T-helper 2 cell (primary cell): ENCODE measurements around the gene EXOC4.
"Not testable (repeated sequence)": the region's sequence is repeated elsewhere in the genome, so short reads cannot be mapped to it uniquely, and the experiment has no call there.

Source experiments
- DNase-seq, 5 experiments: peaks; one replicate each; pipeline versions ENCODE4 v3.0.0 to v3.0.0-alpha.2; 2012 to 2022
- total RNA-seq, 2 donors: gene quantifications; one replicate each; lab custom pipeline; 2026; lab: John Stamatoyannopoulos, UW

The EXOC4 gene
- 75.4 to 87.1 reads per million in 2 donors for total RNA-seq

DNA sequence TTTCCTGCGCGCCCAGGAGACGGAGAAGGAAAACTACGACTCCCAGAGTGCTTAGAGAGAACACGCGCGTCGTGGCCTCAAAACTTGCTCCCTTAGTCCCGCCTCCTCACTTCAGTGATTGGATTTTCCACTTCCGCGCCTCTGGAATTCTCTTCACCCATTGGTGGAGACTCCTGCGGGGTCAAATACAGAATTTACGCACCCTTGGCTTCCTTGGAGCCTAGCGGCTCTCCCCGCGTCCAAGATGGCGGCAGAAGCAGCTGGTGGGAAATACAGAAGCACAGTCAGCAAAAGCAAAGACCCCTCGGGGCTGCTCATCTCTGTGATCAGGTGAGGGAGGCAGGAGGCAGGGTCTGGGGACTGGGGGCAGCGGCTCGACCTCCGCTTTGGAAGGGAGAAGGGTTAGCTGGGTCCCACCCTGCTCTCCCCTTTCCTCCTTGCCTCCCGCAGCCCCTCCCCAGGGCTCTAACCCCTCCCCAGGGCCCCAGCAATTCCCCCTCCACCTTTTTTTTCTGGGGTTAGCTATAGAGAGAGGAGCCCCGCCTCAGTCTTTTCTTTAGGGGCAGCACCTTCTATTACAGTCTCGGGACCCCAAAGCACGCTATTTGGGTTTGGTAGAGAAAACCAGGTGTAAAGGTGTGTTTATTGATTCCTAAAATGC is at the start of gene EXOC4:
Gene EXOC4 (plus strand): TSS at position 221 of the 661 bp plus-strand sequence.
- DNase-seq = peak; percentile 47 to 98 (median 84)

- DNase-seq = no peak
Measured at GRCh38 chr7:133203490-133203889, 49.4 kb upstream of the EXOC4 start.

DNA sequence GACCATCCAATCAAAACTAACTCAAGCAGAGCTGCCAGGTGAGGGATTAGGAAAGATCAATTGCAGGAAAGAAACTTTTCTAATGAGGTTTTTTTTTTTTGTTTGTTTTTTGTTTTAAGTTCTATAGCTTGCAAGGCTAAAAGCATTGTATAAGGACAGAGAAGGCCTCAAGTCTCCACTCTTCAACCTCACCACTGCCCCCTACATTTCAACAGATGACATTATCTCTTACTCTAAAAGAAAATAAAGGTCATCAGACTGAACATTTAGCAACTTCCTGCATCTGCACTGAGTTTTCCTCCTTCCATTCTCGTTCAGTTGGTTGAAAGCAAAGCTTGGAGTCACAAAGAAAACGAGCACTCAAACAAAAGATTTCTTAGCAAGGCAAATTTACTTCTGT is 45.2 kb upstream of the EXOC4 start:
- DNase-seq = peak in 1 of 5 experiments; percentile 19

DNA sequence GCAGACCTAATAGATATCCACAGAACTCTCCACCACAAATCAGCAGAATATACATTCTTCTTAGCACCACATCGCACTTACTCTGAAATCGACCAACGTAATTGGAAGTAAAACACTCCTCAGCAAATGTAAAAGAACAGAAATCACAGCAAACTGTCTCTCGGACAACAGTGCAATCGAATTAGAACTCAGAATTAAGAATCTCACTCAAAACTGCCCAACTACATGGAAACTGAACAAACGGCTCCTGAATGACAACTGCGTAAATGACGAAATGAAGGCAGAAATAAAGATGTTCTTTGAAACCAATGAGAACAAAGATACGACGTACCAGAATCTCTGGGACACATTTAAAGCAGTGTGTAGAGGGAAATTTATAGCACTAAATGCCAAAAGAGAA is 42.1 kb upstream of the EXOC4 start:
- not testable (repeated sequence) for DNase-seq

GRCh38 chr7:133213772-133214171 is 39.1 kb upstream of the EXOC4 start:
- not testable (repeated sequence) for DNase-seq

DNA sequence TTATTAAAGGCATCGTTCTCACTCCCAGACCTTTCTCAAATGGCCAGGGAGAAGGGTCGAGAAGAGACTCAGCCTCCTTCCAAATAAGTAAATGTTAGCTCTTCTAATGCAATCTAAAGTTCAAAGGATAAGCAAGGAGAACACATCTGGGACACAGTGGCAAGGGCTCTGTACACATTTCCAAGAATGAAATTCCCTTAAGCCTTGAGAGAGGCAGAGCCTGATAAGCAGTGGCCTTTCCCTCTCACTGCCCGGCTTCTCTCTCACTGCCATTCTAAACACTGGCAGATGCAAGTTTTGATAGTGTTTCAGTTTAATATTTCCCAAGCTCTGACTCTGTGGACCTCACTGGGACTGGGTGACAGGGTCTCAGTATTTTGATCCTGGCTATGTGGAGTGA is 35.1 kb upstream of the EXOC4 start:
- no peak for DNase-seq

DNA sequence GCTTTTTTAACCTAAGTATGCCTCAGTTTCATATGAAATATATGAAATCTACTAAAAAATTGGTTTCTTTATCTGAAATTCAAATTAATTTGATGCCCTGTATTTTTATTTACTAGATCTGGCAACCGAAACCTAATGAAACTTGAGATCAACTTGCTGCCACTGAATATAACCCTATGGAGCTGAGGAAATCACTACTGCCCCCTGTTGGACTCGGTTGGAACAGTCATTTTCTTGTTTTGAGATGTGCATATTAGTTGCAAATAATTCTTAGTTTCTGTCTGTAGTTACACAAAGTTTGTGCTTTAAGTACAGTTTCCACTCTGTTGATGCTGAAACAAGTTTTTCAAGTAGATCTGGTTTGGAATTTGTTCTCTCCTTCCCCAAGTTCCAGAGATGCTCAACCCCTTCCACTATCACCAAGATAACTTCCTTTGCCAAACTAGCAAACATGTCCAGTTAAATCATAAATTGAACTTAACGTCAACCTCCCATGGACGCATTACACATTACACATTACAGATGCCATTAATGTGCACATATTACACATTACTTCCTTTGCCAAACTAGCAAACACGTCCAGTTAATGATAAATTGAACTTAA is 22.2 kb upstream of the EXOC4 start:
- DNase-seq = peak in 4 of 5 experiments; percentile 1 to 39 (median 14)

- no peak for DNase-seq
Measured at GRCh38 chr7:133233142-133233541, 19.7 kb upstream of the EXOC4 start.

GRCh38 chr7:133234961-133235875 is 17.7 kb upstream of the EXOC4 start:
- DNase-seq = no peak

- no peak for DNase-seq
Measured at GRCh38 chr7:133237545-133237944, 15.3 kb upstream of the EXOC4 start.

- no peak for DNase-seq
Measured at GRCh38 chr7:133240302-133240701, 12.6 kb upstream of the EXOC4 start.

- no peak for DNase-seq
Measured at GRCh38 chr7:133246558-133246957, 6.3 kb upstream of the EXOC4 start.

DNA sequence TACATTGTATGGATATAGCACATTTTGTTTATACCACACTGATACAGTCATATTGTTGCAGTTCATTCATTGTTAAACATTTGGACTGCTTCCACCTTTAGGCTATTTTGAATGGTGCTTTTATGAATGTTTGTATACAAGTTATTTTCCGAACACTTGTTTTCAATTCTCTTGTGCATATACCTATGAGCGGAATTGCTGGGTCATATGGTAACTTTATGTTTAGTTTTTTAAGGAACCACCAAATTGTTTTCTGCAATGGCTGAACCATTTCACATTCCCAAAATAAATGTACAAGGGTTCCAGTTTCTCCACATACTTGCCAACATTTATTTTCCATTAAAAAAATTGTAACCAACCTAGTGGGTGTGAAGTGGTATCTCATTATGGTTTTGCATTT is 4.0 kb upstream of the EXOC4 start:
- DNase-seq = no peak

- no peak for DNase-seq
Measured at GRCh38 chr7:133252506-133252857, 396 bp upstream of the EXOC4 start.

- DNase-seq = peak in 2 of 5 experiments; percentile 21 to 50
Measured at GRCh38 chr7:133253519-133253875, 619 bp downstream of the EXOC4 start.

DNA sequence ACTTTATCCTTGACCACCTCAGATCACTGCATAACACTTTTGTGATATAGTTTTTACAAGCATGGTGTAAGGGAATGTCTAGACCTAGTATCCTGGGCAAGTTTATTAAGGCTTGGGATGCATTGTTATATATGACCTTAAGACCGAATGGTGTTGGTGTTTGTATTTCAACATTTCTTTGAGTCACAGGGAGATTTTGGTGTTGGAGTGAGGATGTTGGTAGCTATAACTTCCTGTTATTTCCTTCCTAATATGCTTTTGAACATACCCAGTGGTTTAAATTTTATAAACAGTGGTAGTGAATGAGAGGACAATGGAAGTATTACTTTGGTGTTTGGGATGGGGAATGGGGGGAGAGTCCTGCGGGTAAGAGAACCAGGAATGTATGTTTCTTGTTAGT is 2.6 kb downstream of the EXOC4 start:
- no peak for DNase-seq

DNA sequence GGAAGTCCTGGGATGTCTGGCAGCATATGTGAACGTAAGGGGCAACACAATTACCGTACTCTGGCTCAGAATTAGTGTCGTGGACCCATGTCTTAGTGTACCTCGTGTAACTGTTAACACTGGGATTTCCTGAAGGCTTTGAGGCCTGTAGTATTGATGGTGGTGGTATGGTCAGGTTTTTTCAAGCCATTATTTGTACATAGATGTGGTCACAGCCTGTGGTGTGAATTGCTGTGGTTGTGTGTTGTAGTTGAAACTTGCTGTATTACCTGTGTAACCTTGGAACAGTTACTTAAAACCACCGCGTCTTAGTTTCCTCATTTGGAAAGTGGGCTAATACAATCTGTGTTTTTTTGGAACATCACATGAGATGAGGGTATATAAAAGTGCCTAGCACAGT is 5.3 kb downstream of the EXOC4 start:
- no peak for DNase-seq

- no peak for DNase-seq
Measured at GRCh38 chr7:133265821-133266220, 12.9 kb downstream of the EXOC4 start.

DNA sequence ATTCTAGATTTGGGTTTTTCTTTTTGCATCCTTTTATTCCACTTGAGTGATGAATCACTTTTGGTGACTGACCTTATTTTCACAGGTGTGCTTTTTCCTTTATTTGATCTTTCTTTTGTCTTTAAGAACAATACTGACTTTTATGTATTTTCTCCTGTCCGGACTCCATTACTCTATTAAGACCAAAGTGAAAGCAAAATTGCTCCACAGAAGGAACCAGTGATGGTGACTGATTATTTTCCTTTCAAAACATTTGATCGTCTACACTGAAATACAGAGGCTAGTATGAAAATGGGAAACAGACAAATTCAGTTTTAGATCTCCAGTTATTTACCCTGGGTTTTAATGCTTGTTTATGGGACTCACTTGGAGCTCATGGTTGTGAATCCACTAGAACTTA is 15.5 kb downstream of the EXOC4 start:
- no peak for DNase-seq

GRCh38 chr7:133272336-133272735 is 19.5 kb downstream of the EXOC4 start:
- DNase-seq = no peak

DNA sequence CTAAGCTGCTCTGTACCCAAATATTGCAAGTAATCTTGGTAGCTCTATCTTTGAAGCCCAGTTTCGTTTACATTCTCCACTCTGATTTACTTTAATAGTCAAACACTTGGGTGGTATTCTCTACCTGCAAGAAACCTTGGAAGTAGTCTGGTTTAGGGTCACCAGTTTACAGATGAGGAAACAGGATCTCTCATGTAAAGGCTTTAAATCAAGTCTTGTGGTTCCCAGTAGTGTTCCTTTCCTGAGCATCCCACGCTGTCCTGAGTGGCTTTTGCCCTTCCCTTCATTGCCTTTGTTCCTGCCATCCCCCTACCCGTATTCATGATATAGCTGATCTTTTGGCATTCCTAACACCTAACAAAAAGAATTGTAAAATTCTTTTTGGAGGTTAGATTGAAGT is 20.3 kb downstream of the EXOC4 start:
- no peak for DNase-seq

DNA sequence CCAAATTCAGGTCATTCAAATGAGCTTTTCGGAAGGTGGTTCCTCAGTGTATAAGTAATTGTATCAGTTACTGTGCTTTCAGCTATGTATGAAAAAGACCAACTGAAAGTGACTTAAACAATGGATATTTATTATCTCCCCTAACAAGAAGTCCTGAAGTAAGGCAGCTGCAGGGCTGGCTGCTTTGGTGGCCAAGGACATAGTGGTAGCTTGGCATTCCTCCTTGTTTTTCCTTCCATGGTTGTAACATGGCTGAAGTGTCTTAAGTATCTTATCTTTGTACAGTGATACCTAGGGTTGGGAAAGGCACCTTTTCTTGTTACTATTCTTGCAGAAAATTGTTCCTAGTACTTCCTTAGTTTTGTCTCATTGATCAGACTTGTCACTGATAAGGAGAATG is 21.4 kb downstream of the EXOC4 start:
- DNase-seq = no peak

- no peak for DNase-seq
Measured at GRCh38 chr7:133275008-133275407, 22.1 kb downstream of the EXOC4 start.
